Upper lobe of right lung (tissue), 1 donor: ENCODE data around the gene SOCS6. TPM values are rescaled to one million over a fixed set of nuclear protein-coding genes. Genes with fewer than 3 reads are reported as not detected.

Experiments
- ATAC-seq: fragments of 200-7000 bp; cut with Tn5 transposase; one replicate; pipeline ENCODE4 v1.9.1; 2020; ENCODE audit warnings: mild to moderate bottlenecking, moderate library complexity
- DNase-seq: peaks from one replicate; pipeline ENCODE4 v3.0.0-alpha.2; 2020
- H3K27ac ChIP-seq: fragments of 200-600 bp; one replicate; pipeline ENCODE4 v1.8.0; 2022
- H3K27me3 ChIP-seq: fragments of 200-600 bp; one replicate; pipeline ENCODE4 v1.8.0; 2022; ENCODE audit warnings: mild to moderate bottlenecking
- H3K36me3 ChIP-seq: fragments of 200-600 bp; one replicate; pipeline ENCODE4 v1.8.0; 2022
- H3K4me1 ChIP-seq: fragments of 200-600 bp; one replicate; pipeline ENCODE4 v1.8.0; 2022
- H3K4me3 ChIP-seq: fragments of 200-600 bp; one replicate; pipeline ENCODE4 v1.8.0; 2022; ENCODE audit warnings: mild to moderate bottlenecking
- H3K9me3 ChIP-seq: fragments of 200-600 bp; one replicate; pipeline ENCODE4 v1.8.0; 2022
- intact Hi-C: fragments of 100-400 bp; cut with DNase I; formaldehyde crosslinking; loops from one replicate; pipeline ENCODE4 v1.11.0; 2022
- total RNA-seq: library from RNA; stranded (reverse); fragmentation: NEBNext Ultra II Directional; extraction: Animal tissue kit (Norgen Biotek cat#: 25700); gene quantifications from one replicate; pipeline ENCODE4 v1.2.1, GENCODE V29; 2021
- TF ChIP-seq, protein P1 (sequence below): fragments of 200-600 bp; IDR thresholded peaks from one replicate; pipeline ENCODE4 v1.8.0; 2022; ENCODE audit warnings: antibody characterized with exemption
- donor health status: DM: no; HTN: yes; CAD: no; lungs with severe emphysema.

The SOCS6 gene
- total RNA-seq, 1 donor from 2014 or later, result 20.9 TPM

- DNase-seq (no peak), ATAC-seq (no peak)
- TF ChIP-seq, protein P1, sequence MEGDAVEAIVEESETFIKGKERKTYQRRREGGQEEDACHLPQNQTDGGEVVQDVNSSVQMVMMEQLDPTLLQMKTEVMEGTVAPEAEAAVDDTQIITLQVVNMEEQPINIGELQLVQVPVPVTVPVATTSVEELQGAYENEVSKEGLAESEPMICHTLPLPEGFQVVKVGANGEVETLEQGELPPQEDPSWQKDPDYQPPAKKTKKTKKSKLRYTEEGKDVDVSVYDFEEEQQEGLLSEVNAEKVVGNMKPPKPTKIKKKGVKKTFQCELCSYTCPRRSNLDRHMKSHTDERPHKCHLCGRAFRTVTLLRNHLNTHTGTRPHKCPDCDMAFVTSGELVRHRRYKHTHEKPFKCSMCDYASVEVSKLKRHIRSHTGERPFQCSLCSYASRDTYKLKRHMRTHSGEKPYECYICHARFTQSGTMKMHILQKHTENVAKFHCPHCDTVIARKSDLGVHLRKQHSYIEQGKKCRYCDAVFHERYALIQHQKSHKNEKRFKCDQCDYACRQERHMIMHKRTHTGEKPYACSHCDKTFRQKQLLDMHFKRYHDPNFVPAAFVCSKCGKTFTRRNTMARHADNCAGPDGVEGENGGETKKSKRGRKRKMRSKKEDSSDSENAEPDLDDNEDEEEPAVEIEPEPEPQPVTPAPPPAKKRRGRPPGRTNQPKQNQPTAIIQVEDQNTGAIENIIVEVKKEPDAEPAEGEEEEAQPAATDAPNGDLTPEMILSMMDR, result no peak
- intact Hi-C loops, result no loop called here
- Histone ChIP-seq H3K27me3 (no peaks in the 10 kb centered on the region), H3K4me3 (no peak overlapping the region), H3K27ac (no peak overlapping the region), H3K4me1 (no peaks in the 10 kb centered on the region), H3K9me3 (no peaks in the 10 kb centered on the region), H3K36me3 (no peaks in the 10 kb centered on the region)
These were observed 38.1 kb upstream of the SOCS6 start for GRCh38 chr18:70250781-70251180.

- H3K9me3 ChIP-seq, result no peaks in the 10 kb centered on the region
- no peak for ATAC-seq
- H3K4me3 ChIP-seq, result no peak overlapping the region
- H3K27me3 ChIP-seq, result no peaks in the 10 kb centered on the region
- H3K27ac ChIP-seq, result no peak overlapping the region
- no peaks in the 10 kb centered on the region for H3K4me1 ChIP-seq
- DNase-seq, result no peak
- TF ChIP-seq, protein P1, result no peak
- H3K36me3 ChIP-seq, result no peaks in the 10 kb centered on the region
- intact Hi-C loops, result no loop called here
These were observed 32.7 kb upstream of the SOCS6 start for GRCh38 chr18:70256184-70256583.

- Histone ChIP-seq H3K4me3 (no peak overlapping the region), H3K36me3 (no peaks in the 10 kb centered on the region), H3K27ac (no peak overlapping the region), H3K4me1 (no peaks in the 10 kb centered on the region), H3K27me3 (no peaks in the 10 kb centered on the region), H3K9me3 (no peaks in the 10 kb centered on the region)
- intact Hi-C loops, result no loop called here
- TF ChIP-seq, protein P1, result no peak
- no peak for ATAC-seq
- no peak for DNase-seq
These were observed 31.9 kb upstream of the SOCS6 start for GRCh38 chr18:70256994-70257393.

- no peaks in the 10 kb centered on the region for H3K4me1 ChIP-seq
- H3K27me3 ChIP-seq, result no peaks in the 10 kb centered on the region
- no peak overlapping the region for H3K27ac ChIP-seq
- TF ChIP-seq, protein P1, result no peak
- no peaks in the 10 kb centered on the region for H3K9me3 ChIP-seq
- no peak for DNase-seq
- no peak overlapping the region for H3K4me3 ChIP-seq
- no peaks in the 10 kb centered on the region for H3K36me3 ChIP-seq
- intact Hi-C loops, result no loop called here
- no peak for ATAC-seq
These were observed 30.6 kb upstream of the SOCS6 start for GRCh38 chr18:70258243-70258642.

DNA sequence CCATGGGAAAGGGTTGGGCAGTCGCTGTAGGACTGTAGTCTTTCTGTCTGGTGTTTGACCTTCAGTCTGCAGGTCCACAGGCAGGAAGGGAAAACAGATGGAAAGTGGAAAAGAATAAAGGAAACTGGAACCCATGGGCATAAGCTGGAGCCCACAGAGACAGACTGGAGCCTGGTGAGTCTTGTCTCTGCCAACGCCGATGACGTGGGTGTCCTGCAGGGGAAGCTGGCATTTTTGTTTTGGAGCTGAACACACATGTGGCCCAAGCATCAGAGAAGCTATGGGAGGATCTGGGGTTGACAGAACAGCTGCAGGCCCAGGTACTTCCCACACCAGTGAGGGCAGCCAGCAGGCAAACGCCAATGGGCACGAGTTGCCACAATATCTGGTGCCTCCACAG is 28.2 kb upstream of the SOCS6 start:
- Histone ChIP-seq H3K36me3 (no peaks in the 10 kb centered on the region), H3K27ac (no peak overlapping the region), H3K4me1 (no peaks in the 10 kb centered on the region), H3K4me3 (no peak overlapping the region), H3K27me3 (no peaks in the 10 kb centered on the region), H3K9me3 (no peaks in the 10 kb centered on the region)
- TF ChIP-seq, protein P1, result no peak
- no peak for DNase-seq
- intact Hi-C loops, result no loop called here
- no peak for ATAC-seq

DNA sequence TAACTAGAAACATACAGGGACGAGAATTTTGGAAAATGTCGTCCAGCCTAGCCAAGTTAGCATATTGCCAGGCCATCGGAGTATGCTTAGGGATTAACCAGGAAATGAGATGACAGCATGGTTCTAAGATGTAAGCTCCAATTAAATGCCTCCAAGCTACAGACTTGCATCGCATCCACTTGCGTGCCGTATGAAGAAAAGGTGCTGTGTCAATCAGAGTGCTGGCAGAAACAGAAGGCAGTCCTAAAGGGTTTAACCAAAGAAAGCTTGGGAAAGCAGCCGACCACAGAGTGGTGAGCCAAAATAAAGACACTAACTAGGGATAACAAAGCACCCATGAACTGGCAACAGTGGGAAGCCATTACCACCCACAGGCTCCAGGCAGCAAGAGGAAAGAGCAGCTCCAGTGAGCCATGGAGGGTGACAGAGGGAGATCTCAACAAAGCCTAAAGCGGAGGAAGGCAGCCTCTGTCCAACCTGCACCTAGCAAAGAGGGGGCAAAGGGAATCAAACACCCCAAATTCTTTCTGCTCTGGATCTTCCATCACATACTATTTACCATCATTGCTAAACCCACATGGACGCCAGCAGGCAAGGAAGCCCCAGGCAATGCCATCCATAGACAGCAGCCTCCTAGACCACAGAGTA is 27.6 kb upstream of the SOCS6 start:
- no peak overlapping the region for H3K27ac ChIP-seq
- no peaks in the 10 kb centered on the region for H3K4me1 ChIP-seq
- TF ChIP-seq, protein P1, result no peak
- no peaks in the 10 kb centered on the region for H3K9me3 ChIP-seq
- no peak overlapping the region for H3K4me3 ChIP-seq
- H3K27me3 ChIP-seq, result no peaks in the 10 kb centered on the region
- DNase-seq (no peak), ATAC-seq (no peak)
- no peaks in the 10 kb centered on the region for H3K36me3 ChIP-seq
- intact Hi-C loops, result no loop called here
